ENCODE results near the gene AIP.

AIP gene

DNA sequence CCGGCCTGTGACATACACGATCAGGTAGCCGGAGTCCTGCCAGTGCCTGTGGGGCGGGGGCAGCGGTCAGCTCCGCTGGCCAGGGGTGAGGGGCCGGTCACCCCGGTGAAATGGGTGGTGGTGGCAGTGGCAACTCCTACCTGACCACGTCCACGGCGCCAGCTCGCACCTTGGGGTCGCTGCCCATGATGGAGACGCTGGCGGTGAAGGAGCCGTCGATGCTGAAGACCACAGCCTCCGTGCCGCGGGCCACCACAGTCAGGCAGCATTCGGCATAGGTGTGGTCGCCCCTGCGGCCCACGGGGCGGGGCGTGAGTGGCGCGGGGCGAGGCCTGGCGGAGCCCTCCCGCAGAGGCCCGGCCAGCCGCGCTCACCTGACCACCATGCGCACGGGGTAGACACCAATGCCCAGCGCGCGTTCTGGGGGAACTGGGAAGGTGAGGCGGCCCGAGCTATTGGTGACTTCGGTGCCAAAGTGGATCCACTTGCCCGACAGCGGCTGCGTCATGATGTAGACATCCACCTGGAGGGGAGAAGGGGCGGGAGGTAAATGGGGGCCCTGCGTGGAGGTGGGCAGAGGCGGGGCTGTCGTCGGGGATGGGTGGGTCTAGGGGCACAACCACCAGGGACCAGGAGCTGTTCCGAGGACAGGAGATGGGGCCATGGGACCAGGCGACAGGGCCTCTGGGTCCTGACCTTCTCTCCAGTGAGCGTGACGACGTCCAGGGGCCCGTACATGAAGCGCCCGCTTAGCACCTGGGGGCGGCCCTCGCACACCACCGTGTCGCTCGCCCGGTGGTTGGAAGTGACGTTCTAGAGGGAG is 10.9 kb downstream of the AIP start:
- no peak for DNase-seq (ENCODE audit: low read depth, low spot score)

DNA sequence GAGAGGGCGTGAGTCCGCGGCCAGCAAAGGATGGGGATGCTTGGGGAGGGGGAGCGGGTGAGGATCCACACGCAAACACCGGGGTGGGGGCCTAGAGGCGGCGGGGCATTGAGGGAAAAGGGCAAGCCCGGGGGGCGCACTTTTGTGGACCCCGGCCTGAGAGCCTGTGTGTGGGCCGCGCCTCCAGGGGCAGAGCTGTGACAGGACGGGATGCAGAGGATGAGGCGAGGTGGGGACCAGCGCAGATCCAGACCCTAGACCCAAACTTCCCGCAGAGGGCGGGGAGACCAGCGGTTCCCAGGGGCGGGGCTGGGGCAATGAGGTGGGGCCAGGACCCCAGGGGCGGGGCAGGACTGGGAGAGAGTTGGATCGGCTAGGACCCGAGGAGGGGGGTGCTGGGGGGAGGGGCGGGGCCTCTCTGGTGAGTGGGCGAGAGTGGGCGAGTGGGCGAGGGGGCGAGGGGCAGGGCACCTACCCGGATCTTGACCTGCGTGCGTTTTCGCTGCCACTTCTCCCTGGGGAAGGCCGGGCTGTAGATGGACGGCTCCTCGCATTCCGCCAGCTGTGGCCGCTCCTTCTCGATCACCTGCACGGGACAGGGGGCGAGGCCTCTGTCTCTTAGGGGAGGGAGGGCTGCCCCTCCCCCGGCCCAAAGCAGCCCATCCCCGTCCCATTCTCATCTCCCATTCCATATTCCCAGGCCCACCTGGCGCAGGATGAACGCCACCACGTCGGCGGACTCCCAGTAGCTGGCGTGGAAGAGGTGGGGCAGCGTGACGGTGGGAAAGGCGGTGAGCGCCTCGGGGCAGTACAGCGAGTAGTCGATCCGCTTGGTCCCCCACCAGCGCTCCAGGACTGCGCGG is 11.8 kb downstream of the AIP start:
- DNase-seq (ENCODE audit: low read depth, low spot score): no peak

DNA sequence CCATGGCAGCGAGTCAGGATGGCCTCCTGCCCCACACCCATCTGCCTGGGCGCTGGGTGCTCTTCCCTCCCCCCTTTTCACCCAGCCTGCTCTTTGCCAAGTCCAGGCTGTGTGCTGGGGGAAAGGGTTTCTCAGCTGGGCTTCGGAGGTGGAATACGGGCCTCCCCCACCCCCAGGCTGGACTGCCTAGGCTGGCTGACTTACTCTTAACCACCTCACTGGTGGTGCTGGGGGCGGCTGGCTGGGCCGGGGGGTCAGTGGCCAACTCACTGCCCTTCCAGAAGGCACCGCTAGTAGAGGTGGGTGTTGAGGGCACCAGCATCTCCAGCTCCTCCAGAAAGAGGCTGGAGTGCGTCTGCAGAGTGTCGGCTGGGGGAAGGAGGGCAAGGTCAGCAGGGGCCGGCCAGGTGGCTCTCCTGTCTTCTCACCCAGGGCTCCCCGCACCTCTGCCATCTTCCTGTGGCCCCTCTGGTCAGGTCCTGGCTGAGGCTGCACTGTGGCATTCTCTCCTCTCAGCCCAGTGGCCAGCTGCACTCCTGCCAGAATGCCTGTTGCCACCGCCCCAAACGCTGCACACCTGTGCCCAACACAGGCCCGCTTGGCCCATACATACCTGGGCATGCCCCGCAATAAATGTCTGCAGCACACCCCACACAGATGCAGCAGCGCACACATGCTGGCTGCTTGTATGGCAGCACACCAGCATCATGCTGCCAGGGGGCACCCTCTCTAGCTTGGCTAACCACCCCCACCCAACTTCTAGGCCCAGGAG is 12.6 kb downstream of the AIP start:
- no peak for DNase-seq (ENCODE audit: low read depth, low spot score)

DNA sequence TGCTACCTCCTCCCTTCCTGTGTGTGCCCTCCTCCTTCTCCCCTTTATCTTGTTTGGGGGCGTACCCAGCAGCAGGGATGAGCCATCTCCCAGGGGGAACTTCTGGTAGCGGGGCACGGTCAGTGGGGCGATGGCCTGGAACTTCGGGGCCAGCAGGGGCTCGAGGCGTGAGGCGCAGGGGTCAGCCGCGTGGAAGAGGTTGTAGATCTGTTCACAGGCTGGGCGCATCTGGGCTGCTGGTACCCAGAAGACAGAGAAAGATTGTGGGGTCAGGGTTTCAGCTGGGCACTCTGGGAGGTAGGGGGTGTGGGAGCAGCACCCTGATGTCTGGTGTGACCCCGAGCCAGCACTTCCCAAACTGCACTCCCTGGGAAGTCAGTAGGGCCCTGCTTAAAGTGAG is 13.3 kb downstream of the AIP start:
- DNase-seq (ENCODE audit: low read depth, low spot score): no peak

DNA sequence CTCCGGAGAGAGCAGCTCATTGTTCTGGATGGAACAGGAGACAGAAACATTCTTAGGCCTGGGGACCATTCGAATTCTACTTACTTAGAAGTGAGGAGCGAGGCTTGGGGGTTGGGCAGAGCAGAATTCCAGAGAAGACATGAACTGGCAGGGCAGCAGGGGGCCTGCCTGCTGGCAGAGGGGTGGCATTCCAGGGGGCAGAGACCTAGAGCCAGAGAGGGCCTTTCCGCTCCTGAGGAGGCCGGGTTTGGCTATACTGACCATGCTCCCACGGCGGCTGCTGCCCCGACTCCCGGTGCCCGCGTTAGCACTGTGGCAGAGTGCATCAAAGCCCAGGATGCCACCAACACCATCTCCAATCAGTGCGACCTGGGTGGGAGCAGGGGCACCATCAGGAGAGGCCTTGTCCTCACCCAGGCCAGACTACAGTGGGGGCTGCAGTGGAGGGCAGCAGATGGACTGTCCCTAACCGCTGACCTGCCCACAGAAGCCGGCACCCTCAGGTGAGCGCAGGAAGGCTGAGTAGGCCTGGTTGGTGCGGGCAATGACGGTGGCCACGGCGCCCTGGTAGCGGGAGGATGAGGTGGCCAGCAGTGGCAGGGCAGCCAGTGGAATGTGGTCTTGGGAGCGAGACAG is 14.9 kb downstream of the AIP start:
- DNase-seq (ENCODE audit: low read depth, low spot score): no peak

DNA sequence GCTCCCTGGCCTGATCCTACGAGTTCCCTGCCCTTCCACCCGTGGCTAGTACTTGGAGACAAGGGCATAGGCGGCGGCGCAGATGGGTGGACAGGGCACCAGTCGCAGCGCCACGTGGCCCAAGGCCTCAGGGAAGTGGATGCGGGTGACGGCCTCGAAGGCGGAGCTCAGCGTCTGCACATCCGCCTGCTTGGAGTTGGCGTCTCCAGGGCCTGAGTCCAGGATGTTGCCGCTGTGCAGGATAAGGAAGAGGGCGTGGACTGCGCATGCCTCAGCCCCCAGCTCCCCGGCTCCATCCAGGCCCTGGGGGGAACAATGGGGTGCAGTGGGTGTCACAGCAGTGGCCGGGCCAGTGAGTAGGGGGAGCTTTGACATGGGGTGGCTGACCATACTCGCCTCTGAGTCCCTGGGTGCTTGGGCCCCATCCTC is 15.7 kb downstream of the AIP start:
- no peak for DNase-seq (ENCODE audit: low read depth, low spot score)

DNA sequence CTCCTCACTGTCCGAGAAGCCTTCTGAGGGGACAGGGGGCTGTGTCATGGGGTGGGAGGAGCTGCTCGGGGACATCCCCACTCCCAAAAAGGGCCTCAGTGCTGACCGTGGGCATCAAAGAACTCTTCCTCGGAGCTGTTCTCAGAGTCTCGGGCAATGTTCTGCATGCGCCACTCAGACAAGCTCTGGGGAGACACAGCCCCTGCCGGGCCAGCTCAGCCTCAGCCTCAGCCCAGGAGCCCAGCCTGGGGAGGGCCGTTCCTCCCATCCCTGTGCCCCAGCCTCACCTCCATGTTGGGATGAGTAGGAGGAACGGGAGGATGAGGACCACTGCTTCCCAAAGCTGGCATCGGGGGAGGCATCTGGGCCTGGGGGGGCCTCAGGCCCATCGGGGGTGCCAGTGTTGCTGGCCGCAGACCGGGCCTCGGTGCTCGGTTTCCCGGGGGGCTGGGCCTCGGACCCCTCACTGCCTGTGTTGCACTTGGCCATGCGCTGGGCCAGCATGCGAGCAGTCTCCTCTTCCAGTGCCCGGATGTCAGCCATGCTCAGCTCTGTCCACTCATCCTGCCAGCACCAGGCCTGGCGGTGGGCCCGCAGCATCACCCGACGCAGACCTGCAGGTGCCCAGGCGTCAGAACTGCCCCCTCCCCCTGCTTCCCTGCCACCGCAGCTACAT is 17.1 kb downstream of the AIP start:
- DNase-seq (ENCODE audit: low read depth, low spot score): no peak

DNA sequence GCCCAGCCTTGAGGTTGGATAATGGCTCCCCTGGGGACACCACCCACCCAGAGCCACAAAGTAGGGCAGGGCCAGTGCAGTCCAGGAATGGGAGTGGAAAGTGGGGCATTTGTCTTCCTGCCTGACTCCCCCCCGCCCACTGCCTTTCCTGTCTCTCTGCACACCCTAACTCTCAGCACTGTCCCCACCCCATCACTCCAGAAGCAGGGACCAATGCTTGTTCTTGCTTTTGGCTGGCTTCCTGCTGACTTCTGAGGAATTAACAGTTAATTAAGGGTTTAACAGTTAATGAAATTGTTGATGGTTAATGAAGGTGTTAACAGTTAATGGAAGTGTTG is 17.6 kb downstream of the AIP start:
- DNase-seq (ENCODE audit: low read depth, low spot score): no peak

DNA sequence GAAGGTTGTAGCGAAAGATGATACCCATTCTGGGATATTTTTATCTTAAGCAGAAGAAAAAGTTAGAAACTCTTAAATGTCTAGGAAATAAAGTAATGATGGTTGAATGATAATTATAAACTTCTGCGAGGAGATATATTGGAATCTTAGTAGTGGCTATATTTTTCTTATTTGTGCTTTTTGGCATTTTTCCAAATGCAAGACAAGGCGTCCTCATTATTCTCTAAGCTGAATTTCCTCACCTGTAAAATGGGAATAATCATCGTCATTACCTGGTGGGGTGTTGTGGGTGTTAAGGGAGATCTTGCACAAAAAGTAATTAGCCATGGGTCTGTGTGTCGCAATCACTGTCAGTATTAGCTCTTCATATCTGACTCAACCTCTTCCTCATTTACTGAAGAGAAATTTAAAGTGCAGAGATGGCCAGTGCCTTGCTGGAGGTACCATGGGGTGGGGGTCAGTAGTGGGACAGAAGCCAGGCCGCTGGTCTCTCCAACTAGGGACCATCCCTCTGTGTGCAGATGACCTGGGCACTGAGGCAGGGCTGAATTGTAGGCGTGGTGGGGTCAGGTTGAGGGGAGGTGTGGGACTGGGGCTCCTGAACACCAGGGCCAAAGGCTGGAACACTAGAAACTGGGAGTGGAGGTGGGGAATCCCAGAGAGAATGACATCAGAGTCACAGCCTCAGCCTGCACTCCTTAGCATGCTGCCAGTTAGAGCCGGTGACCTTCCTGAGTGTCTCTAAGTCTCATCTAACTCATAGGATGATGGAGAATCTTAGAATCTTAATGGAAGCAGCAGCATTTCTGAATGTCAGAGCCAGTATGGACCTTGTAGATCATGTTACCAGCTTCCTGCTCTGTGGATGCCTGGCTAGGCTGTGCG is 18.2 kb downstream of the AIP start:
- DNase-seq (ENCODE audit: low read depth, low spot score): no peak

DNA sequence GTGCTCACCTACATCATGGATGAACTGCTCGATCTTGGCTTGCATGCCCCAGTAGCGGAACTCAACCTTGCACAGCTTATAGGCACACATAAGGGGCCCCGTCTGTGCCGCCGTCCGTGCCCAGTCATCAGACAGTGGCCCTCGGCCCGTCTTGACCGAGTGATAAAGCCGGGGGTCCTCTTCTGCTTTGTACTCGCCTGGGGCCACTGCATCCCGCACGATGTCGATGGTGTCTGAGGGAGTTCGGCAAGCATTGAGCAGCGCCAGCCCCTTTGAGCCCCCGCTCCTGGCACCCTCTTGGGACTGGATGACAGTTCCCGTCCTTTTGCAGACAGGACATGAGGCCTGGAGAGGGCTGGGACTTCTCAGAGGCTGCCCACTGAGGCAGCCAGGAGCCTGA is 19.0 kb downstream of the AIP start:
- no peak for DNase-seq (ENCODE audit: low read depth, low spot score)

DNA sequence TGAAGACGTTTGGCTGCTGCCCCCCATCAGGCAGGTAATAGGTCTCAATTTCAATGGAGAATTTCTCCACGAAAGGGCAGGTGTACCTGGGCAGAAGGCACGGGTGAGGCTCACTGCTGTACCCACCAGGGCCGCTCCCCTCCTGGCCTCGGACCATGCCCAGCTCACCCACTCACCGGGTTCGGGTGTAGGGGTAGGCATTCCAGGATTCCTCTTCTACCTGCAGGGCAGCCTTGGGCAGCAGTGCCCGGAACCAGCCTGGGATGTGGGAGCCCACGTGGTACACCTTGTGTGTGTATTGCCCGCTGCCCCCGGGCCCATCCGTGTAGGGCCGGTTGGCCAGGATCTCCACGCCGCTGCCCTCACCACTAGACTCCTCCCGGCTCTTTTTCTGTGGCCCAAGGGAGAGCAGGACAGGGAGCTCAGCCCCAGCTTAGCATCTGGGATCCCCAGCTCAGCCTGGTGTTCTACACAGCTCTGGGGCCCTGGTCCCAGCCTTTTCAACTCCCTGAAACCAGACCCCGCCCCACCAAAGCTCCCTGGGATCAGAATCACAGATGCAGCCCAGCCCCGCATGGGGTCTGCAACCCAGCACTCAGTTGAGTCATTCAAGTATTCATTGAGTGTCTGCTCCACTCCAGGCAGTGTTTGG is 19.6 kb downstream of the AIP start:
- DNase-seq (ENCODE audit: low read depth, low spot score): no peak

DNA sequence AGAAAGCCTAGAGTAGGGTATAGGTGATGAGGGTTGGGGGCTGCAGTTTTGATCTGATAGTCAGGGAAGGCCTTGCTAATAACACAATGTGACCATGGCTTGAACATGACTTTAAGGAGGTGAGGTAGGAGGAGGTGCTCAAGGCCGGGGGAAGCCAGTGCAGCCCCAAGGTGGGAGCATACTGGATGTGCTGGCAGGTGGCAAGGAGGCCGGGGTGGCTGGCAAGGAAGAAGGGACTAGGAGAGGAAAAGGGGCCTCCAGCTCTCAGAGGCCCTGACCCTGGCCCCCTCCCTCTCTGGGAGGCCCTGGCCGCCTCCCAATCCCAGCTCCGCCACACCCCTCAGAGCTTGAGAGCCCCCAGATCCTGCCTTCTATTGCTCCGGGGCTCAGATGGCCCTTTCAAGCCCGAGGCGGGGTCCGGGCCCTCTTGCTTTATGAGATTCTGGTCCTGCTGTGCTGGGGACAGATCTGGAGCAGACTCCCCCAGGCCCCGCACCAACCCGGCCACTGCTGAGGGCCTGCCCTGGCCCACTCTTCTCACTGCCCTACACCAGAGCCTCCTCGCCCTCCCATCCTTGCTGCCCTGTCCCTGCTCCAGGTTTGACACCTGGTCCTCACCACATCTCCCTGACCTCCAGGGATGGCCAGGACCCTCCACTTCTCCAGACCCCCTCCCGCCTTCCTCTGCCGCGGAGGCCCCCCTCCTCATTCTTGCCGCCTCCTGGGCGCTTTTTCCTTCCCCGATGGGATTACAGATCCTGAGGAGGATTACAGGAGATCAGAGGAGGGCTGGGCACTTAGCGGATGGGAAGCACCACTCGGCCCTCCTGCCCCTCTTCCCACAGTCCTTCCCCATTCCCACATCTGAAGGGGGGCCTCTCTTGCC is 20.5 kb downstream of the AIP start:
- no peak for DNase-seq (ENCODE audit: low read depth, low spot score)

DNA sequence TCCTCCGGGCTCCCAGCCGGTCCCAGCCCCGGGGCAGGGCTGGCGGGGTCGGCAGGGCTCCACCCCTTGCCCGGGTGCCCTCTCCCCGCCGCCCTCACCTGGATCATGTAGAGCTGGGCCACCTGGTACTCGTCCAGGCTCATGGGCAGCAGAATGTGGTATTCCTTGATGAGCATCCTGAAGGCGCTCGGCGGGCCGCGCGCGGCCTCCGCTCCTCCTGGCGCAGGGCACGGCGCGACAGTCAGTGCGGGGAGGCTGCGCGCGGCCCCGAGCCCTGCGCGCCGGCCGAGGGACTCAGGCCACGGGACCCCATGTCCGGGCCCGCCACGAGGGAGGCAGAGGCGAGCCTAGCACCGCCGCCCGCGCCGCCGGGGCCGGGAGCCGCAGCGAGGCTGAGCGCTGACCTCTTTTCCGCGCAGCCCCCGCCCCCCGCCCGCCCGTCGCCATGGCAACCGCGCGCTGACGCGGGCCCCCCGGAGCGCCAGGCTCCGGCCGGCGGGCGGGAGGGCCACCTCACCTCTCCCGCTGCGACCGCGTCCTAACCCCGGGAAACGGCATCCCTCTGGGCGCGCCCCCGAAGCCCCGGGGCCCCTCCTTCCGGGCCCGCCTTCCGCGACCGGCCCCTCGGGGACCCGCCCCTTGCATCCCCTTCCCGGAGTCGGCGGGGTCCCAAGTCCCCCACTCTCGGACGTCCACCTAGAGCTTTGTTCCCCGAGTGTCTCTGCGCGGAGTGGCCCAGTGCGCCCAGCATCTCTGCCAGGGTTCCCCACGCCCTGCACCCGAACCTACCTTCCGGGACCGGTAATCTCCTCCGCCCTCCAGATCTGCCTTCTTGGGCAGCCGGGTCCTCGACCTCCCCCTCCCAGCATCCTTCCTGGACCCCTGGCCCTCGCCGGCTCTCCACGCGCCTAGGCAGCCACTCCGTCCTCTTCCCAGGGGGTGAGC is 21.5 kb downstream of the AIP start:
- no peak for DNase-seq (ENCODE audit: low read depth, low spot score)

DNA sequence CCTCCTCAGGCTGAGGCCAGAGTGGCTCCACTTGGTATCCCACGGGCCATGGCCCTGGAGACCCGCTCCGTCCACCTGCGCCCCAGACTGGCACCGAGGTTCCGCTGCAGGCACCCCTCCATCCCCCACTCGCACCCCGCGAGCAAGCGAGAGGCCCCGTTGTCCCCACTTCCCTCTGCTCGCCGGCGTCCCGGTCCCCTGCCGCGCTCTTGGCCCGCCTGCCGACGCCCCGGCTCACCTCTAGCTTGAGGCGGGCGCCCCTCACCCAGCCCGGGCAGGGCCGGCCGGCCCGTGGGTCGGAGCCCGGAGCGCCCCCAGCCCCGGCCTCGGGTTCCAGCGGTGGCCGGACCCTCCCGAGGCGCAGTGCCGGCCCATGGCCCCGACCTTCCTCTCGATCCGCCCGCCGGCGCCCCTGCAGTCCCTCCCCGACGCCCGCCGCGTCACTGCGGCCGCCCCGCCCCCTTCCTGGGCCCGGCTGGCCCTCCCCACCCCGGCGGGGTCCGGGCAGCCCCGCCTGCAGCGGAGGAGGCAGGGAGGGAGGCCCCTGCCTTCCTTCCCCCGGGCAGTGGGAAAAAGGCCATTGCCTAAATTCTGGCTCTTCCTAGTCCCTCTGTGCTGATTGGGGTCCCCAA is 22.2 kb downstream of the AIP start, which contains the start of gene PITPNM1:
TSS of gene PITPNM1 (minus strand) at position 414 of the 632 bp plus-strand sequence. CDS start 1,183 bp downstream, outside the sequence.
- DNase-seq (ENCODE audit: low read depth, low spot score): peak; percentile 41

DNA sequence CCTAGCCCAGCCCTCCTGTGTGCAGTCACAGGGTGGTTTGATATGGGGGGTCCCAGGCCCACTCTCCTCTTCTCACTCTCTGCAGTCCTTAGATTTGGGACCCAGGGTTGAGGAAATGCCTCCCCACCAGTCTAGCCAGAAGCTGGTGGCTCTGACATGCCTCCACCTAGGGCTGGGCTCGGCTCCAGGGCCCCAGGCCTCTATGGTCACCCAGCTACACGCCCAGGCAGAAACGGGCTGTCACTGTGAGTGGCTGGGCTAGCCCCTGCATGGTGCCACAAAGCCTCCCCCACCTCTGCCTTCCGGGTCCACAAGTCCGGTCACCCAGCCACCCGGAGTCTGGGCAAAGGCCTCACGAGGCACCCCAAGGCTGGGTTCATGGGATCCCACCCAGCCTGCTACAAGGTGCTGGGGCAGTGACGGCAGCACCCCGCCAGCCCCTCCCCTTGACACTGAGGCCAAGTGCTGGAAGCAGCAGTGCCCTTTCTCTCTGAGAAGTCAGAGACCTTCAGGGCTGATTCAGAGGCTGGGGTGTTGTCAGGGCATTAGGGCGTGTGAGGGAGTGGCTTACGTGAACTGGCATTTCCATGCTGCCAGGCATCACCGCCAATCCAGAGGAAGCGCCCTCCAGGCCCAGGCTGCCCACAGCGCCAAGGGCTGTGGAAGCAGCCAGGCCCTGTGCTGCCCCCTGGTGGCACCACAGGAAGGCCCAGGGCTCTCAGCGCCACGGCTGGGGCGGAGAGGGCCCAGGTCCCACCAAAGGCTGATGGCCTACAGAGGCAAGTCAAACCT is 23.0 kb downstream of the AIP start:
- peak; percentile 79 for DNase-seq (ENCODE audit: low read depth, low spot score)

DNA sequence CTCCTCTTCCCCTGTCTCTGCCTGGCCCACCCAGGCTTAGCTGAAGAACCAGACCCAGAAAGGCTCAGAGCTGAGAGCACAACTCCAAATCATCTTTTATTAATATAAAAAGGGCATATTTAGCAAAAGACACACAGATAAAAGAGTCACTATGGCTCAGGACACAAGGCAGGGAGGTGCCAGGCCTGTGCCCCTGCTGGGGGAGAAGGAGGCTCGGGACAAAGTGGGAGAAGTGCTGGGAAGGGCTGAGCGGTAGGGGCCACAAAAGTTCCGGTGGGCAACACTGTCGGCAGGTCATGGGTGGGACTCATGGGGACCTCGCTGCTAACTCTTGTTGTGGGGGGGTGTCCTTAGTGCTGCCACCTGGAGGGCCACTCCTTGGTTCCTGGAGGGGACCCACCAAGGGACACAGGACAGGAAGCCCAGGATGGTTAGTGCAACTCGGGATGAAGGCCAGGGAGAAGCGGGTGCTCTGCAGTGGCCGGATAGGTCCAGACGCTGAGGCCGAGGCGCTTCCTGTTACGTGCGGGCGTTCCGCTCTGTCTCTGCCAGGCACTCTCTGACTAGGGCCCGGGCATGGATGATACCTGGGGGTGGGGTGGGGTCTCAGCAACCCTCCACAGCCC is 23.7 kb downstream of the AIP start:
- DNase-seq (ENCODE audit: low read depth, low spot score): no peak

All from activated CD4-positive, CD25-positive, alpha-beta regulatory T cell treated with anti-CD3 and anti-CD28 coated beads, Interleukin-2, amount 50 U/mL, for 16 hours (primary cell).